ENCODE measurements around the gene RALGAPA2. TPM values are rescaled to one million over a fixed set of nuclear protein-coding genes. Genes with fewer than 3 reads are reported as not detected.

Gene RALGAPA2
- total and polyA plus RNA-seq, 2 donors from 2014 or later: 5.9 to 66.7 TPM

GRCh38 chr20:20488388-20488787 is 224.1 kb downstream of the RALGAPA2 start:
- Histone ChIP-seq H3K27ac (ENCODE audit: low read depth in 2 of 2, low read length in 2 of 2) (no peak overlapping the region), H3K9ac (ENCODE audit: low read length in 3 of 3) (no peak overlapping the region), H3K27me3 (ENCODE audit: control insufficient read depth, insufficient read depth, low read length) (no peaks in the 10 kb centered on the region), H3K36me3 (ENCODE audit: control insufficient read depth in 2 of 3, insufficient read depth in 3 of 3, low read length in 3 of 3) (peaks cover 0 to 6% (median 0%) of the 10 kb centered on the region in 3 donors), H3K4me3 (ENCODE audit: low read length in 3 of 3) (no peak overlapping the region), H3K9me3 (ENCODE audit: control insufficient read depth in 2 of 3, insufficient read depth in 1 of 3, low read length in 3 of 3) (no peaks in the 10 kb centered on the region), H3K4me1 (ENCODE audit: control insufficient read depth in 2 of 3, insufficient read depth in 2 of 3, low read depth in 1 of 3, low read length in 3 of 3) (peaks cover 0 to 2% (median 0%) of the 10 kb centered on the region in 3 donors)
- intact Hi-C loops (cut with DNase I): no loop called here
- TF ChIP-seq CTCF (IDR thresholded peaks at IDR 0.05; ENCODE audit: borderline replicate concordance, extremely low read depth, insufficient read depth): no peak
- DNase-seq (no peak), FAIRE-seq (no peak)

GRCh38 chr20:20487811-20488210 is 224.6 kb downstream of the RALGAPA2 start:
- Histone ChIP-seq H3K4me3 (ENCODE audit: low read length in 3 of 3) (no peak overlapping the region), H3K4me1 (ENCODE audit: control insufficient read depth in 2 of 3, insufficient read depth in 2 of 3, low read depth in 1 of 3, low read length in 3 of 3) (peaks cover 0 to 1% (median 1%) of the 10 kb centered on the region in 3 donors), H3K27ac (ENCODE audit: low read depth in 2 of 2, low read length in 2 of 2) (no peak overlapping the region), H3K9me3 (ENCODE audit: control insufficient read depth in 2 of 3, insufficient read depth in 1 of 3, low read length in 3 of 3) (no peaks in the 10 kb centered on the region), H3K27me3 (ENCODE audit: control insufficient read depth, insufficient read depth, low read length) (no peaks in the 10 kb centered on the region), H3K9ac (ENCODE audit: low read length in 3 of 3) (no peak overlapping the region), H3K36me3 (ENCODE audit: control insufficient read depth in 2 of 3, insufficient read depth in 3 of 3, low read length in 3 of 3) (peaks cover 0 to 6% (median 0%) of the 10 kb centered on the region in 3 donors)
- intact Hi-C loops (cut with DNase I): no loop called here
- TF ChIP-seq CTCF (IDR thresholded peaks at IDR 0.05; ENCODE audit: borderline replicate concordance, extremely low read depth, insufficient read depth): no peak
- FAIRE-seq (no peak), DNase-seq (no peak)

GRCh38 chr20:20483328-20483727 is 229.1 kb downstream of the RALGAPA2 start:
- Histone ChIP-seq H3K27ac (ENCODE audit: low read depth in 2 of 2, low read length in 2 of 2) (no peak overlapping the region), H3K9me3 (ENCODE audit: control insufficient read depth in 2 of 3, insufficient read depth in 1 of 3, low read length in 3 of 3) (no peaks in the 10 kb centered on the region), H3K4me1 (ENCODE audit: control insufficient read depth in 2 of 3, insufficient read depth in 2 of 3, low read depth in 1 of 3, low read length in 3 of 3) (peaks cover 0 to 4% (median 0%) of the 10 kb centered on the region in 3 donors), H3K4me3 (ENCODE audit: low read length in 3 of 3) (no peak overlapping the region), H3K27me3 (ENCODE audit: control insufficient read depth, insufficient read depth, low read length) (no peaks in the 10 kb centered on the region), H3K36me3 (ENCODE audit: control insufficient read depth in 2 of 3, insufficient read depth in 3 of 3, low read length in 3 of 3) (peaks cover 0 to 3% (median 0%) of the 10 kb centered on the region in 3 donors), H3K9ac (ENCODE audit: low read length in 3 of 3) (no peak overlapping the region)
- DNase-seq: no peak
- TF ChIP-seq CTCF (IDR thresholded peaks at IDR 0.05; ENCODE audit: borderline replicate concordance, extremely low read depth, insufficient read depth): no peak
- FAIRE-seq: no peak
- intact Hi-C loops (cut with DNase I): no loop called here

- Histone ChIP-seq H3K9ac (ENCODE audit: low read length in 3 of 3) (no peak overlapping the region), H3K9me3 (ENCODE audit: control insufficient read depth in 2 of 3, insufficient read depth in 1 of 3, low read length in 3 of 3) (no peaks in the 10 kb centered on the region), H3K4me1 (ENCODE audit: control insufficient read depth in 2 of 3, insufficient read depth in 2 of 3, low read depth in 1 of 3, low read length in 3 of 3) (peaks cover 0 to 4% (median 0%) of the 10 kb centered on the region in 3 donors), H3K36me3 (ENCODE audit: control insufficient read depth in 2 of 3, insufficient read depth in 3 of 3, low read length in 3 of 3) (peaks cover 0 to 3% (median 0%) of the 10 kb centered on the region in 3 donors), H3K27me3 (ENCODE audit: control insufficient read depth, insufficient read depth, low read length) (no peaks in the 10 kb centered on the region), H3K27ac (ENCODE audit: low read depth in 2 of 2, low read length in 2 of 2) (no peak overlapping the region), H3K4me3 (ENCODE audit: low read length in 3 of 3) (no peak overlapping the region)
- FAIRE-seq (no peak), DNase-seq (no peak)
- intact Hi-C loops (cut with DNase I): no loop called here
- TF ChIP-seq CTCF (IDR thresholded peaks at IDR 0.05; ENCODE audit: borderline replicate concordance, extremely low read depth, insufficient read depth): no peak
These were observed 230.0 kb downstream of the RALGAPA2 start for GRCh38 chr20:20482453-20482852.

Measured in kidney (tissue), 14 donors.